Gastroesophageal sphincter (tissue), 3 donors: Measurements from ENCODE around the gene ITPA.

Experiments used
- POLR2A ChIP-seq, 2 donors: fragments of 450-650 bp; IDR thresholded peaks; one replicate each; pipeline ENCODE4 v1.6.1; 2017; ENCODE audit warnings: antibody characterized with exemption in 2 of 2, mild to moderate bottlenecking in 2 of 2, moderate library complexity in 1 of 2
- POLR2AphosphoS5 ChIP-seq: sonication (generic); formaldehyde crosslinking; IDR thresholded peaks from one replicate; pipeline ENCODE4 v1.6.1; 2017; ENCODE audit warnings: antibody characterized with exemption
- TF ChIP-seq, protein P1 (sequence below), 4 experiments: fragments of 200-600 bp in 2 of 4; fragments of 450-650 bp in 2 of 4; sonication (generic) in 1 of 4; IDR thresholded peaks; one replicate each; pipeline ENCODE4 v1.5.1; 2017 to 2019; ENCODE audit warnings: antibody characterized with exemption in 4 of 4, mild to moderate bottlenecking in 2 of 4, moderate library complexity in 2 of 4

- TF ChIP-seq POLR2A (IDR thresholded peaks at IDR 0.05) (no peak), POLR2AphosphoS5 (no peak)
- TF ChIP-seq, protein P1, sequence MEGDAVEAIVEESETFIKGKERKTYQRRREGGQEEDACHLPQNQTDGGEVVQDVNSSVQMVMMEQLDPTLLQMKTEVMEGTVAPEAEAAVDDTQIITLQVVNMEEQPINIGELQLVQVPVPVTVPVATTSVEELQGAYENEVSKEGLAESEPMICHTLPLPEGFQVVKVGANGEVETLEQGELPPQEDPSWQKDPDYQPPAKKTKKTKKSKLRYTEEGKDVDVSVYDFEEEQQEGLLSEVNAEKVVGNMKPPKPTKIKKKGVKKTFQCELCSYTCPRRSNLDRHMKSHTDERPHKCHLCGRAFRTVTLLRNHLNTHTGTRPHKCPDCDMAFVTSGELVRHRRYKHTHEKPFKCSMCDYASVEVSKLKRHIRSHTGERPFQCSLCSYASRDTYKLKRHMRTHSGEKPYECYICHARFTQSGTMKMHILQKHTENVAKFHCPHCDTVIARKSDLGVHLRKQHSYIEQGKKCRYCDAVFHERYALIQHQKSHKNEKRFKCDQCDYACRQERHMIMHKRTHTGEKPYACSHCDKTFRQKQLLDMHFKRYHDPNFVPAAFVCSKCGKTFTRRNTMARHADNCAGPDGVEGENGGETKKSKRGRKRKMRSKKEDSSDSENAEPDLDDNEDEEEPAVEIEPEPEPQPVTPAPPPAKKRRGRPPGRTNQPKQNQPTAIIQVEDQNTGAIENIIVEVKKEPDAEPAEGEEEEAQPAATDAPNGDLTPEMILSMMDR (IDR thresholded peaks at IDR 0.05), result no peak
Measured at GRCh38 chr20:3194617-3195280, 14.5 kb upstream of the ITPA start.
